GM12874 (cell line): ENCODE results near the gene CRYBA4.

ENCODE experiments used
- CTCF ChIP-seq: IDR thresholded peaks from 2 replicates; pipeline ENCODE4 v1.5.1; 2011; ENCODE audit warnings: low read depth, mild to moderate bottlenecking, control low read depth, low read length, moderate library complexity; ENCODE audit not compliant: insufficient read depth

CRYBA4 gene

GRCh38 chr22:26580240-26580962 is 41.4 kb upstream of the CRYBA4 start:
- no peak for TF ChIP-seq CTCF

GRCh38 chr22:26581026-26581425 is 40.7 kb upstream of the CRYBA4 start:
- no peak for TF ChIP-seq CTCF

- no peak for TF ChIP-seq CTCF
Measured at GRCh38 chr22:26581633-26582168, 40.1 kb upstream of the CRYBA4 start.

GRCh38 chr22:26584010-26584409 is 37.8 kb upstream of the CRYBA4 start:
- TF ChIP-seq CTCF: no peak

GRCh38 chr22:26585104-26585790 is 36.5 kb upstream of the CRYBA4 start:
- no peak for TF ChIP-seq CTCF

- TF ChIP-seq CTCF: no peak
Measured at GRCh38 chr22:26586556-26587325, 35.0 kb upstream of the CRYBA4 start.
